Pancreas (tissue), 10 donors: ENCODE results near the gene SASH1. TPM values are rescaled to one million over a fixed set of nuclear protein-coding genes. Genes with fewer than 3 reads are reported as not detected.

ENCODE experiments used
- ATAC-seq, 4 donors: fragments of 200-7000 bp; cut with Tn5 transposase; one replicate each; pipeline versions ENCODE4 v1.8.0 to v1.9.1; 2020; ENCODE audit warnings: mild to moderate bottlenecking in 4 of 4, moderate library complexity in 4 of 4
- DNase-seq, 6 donors: peaks; one replicate each; pipeline ENCODE4 v3.0.0-alpha.2; 2020
- FAIRE-seq: peaks from 2 replicates; lab custom pipeline; 2012; peaks lifted over from hg19 to GRCh38; lab: Jason Lieb, UNC
- H3K27ac ChIP-seq, 4 donors: fragments of 200-600 bp; sonication (generic); 1 replicate in 3 of 4; 2 replicates in 1 of 4; pipeline versions ENCODE4 v1.5.0 to v1.8.0; 2020
- H3K27me3 ChIP-seq, 4 donors: fragments of 200-600 bp; one replicate each; pipeline ENCODE4 v1.8.0; 2021
- H3K36me3 ChIP-seq, 3 donors: fragments of 200-600 bp; sonication (generic) in 1 of 3; one replicate each; pipeline versions ENCODE4 v1.5.0 to v1.8.0; 2020 to 2021
- H3K4me1 ChIP-seq, 3 donors: fragments of 200-600 bp; one replicate each; pipeline ENCODE4 v1.8.0; 2021
- H3K4me3 ChIP-seq, 4 donors: fragments of 200-600 bp; sonication (generic) in 2 of 4; one replicate each; pipeline versions ENCODE4 v1.5.0 to v1.8.0; 2020 to 2021
- H3K9me3 ChIP-seq, 4 donors: fragments of 200-600 bp; one replicate each; pipeline ENCODE4 v1.8.0; 2021
- CTCF ChIP-seq, 4 donors: fragments of 200-600 bp; sonication (generic) in 3 of 4; IDR thresholded peaks; one replicate each; pipeline versions ENCODE4 v1.5.0 to v1.8.0; 2021; ENCODE audit warnings: antibody characterized with exemption in 4 of 4
- WGBS, 2 donors: extraction: QIAGEN DNeasy Blood & Tissue Kit; methylation state at CpG; one replicate each; pipeline ENCODE4 v1.1.7; 2013; 5-methylcytosine and 5-hydroxymethylcytosine counted together
- intact Hi-C, 3 donors: fragments of 100-400 bp; cut with DNase I; formaldehyde crosslinking; loops; one replicate each; pipeline versions ENCODE4 v1.11.1 to v1.14.2; 2022
- polyA plus RNA-seq, 2 donors: library from polyadenylated mRNA; stranded (reverse); fragments of 200-250 nt; gene quantifications; one replicate each; pipeline ENCODE4 v1.2.3, GENCODE V29; 2013
- total RNA-seq, 6 donors: library from RNA; stranded (reverse); fragmentation: NEBNext Ultra II Directional in 4 of 6; extraction: Animal tissue kit (Norgen Biotek cat#: 25700) in 4 of 6; gene quantifications; one replicate each; pipeline versions ENCODE4 v1.2.1 to v1.2.4, GENCODE V29; 2021 to 2023
- donor health status: healthy with polysubstance abuse.
- donor health status: DM: no; HTN: no; CAD: no; lungs with moderate emphysema.
- donor health status: DM: no; HTN: no; CAD: no.
- donor health status: control.
- donor health status: control.
- donor health status: Bipolar disorder and iron deficiency.
- donor health status: DM: yes; HTN: yes; CAD: no.
- donor health status: DM: no; HTN: no; CAD: no.
- donor health status: DM: no; HTN: no; CAD: no.
- donor health status: DM: yes; HTN: yes; CAD: no.

The SASH1 gene
- total and polyA plus RNA-seq, 8 donors: 5.1 to 15.3 (median 8.9) TPM

- intact Hi-C loops: no loop called here
- no peak for DNase-seq
- no peak for ATAC-seq
- no peak overlapping the region for H3K4me3 ChIP-seq
- no peaks in the 10 kb centered on the region for H3K9me3 ChIP-seq
- 75 to 84% methylated on average over 1 of the region's 1 CpG for WGBS, 2 donors
- H3K4me1 ChIP-seq: no peaks in the 10 kb centered on the region
- H3K27ac ChIP-seq: no peak overlapping the region
- no peaks in the 10 kb centered on the region for H3K36me3 ChIP-seq
- no peaks in the 10 kb centered on the region for H3K27me3 ChIP-seq
- no peak for TF ChIP-seq CTCF (IDR thresholded peaks at IDR 0.05)
- no peak for FAIRE-seq
These were observed 45.9 kb upstream of the SASH1 start for GRCh38 chr6:148296771-148297170.

GRCh38 chr6:148298683-148299082 lies 44.0 kb upstream of the SASH1 start:
- intact Hi-C loops: no loop called here
- no peak for TF ChIP-seq CTCF (IDR thresholded peaks at IDR 0.05)
- Histone ChIP-seq H3K4me3 (no peak overlapping the region), H3K27me3 (no peaks in the 10 kb centered on the region), H3K4me1 (no peaks in the 10 kb centered on the region), H3K27ac (no peak overlapping the region), H3K9me3 (no peaks in the 10 kb centered on the region), H3K36me3 (no peaks in the 10 kb centered on the region)
- FAIRE-seq (no peak), DNase-seq (no peak), ATAC-seq (no peak)

- H3K4me3 ChIP-seq: no peak overlapping the region
- intact Hi-C loops: no loop called here
- ATAC-seq (no peak), DNase-seq (no peak), FAIRE-seq (no peak)
- no peaks in the 10 kb centered on the region for H3K4me1 ChIP-seq
- no peak for TF ChIP-seq CTCF (IDR thresholded peaks at IDR 0.05)
- H3K36me3 ChIP-seq: no peaks in the 10 kb centered on the region
- H3K9me3 ChIP-seq: no peaks in the 10 kb centered on the region
- H3K27me3 ChIP-seq: no peaks in the 10 kb centered on the region
- WGBS, 2 donors: 90 to 99% methylated on average over 5 of the region's 5 CpGs
- no peak overlapping the region for H3K27ac ChIP-seq
These were observed 39.0 kb upstream of the SASH1 start for GRCh38 chr6:148303616-148304015.

GRCh38 chr6:148304976-148305375 lies 37.7 kb upstream of the SASH1 start:
- no peak overlapping the region for H3K27ac ChIP-seq
- intact Hi-C loops: no loop called here
- FAIRE-seq (no peak), DNase-seq (no peak), ATAC-seq (no peak)
- no peaks in the 10 kb centered on the region for H3K4me1 ChIP-seq
- 70 to 77% methylated on average over 7 of the region's 7 CpGs for WGBS, 2 donors
- TF ChIP-seq CTCF (IDR thresholded peaks at IDR 0.05): no peak
- H3K9me3 ChIP-seq: no peaks in the 10 kb centered on the region
- no peak overlapping the region for H3K4me3 ChIP-seq
- H3K27me3 ChIP-seq: no peaks in the 10 kb centered on the region
- H3K36me3 ChIP-seq: no peaks in the 10 kb centered on the region

- FAIRE-seq: no peak
- H3K27ac ChIP-seq: no peak overlapping the region
These were observed 36.4 kb upstream of the SASH1 start for GRCh38 chr6:148306286-148306685.

More at GRCh38 chr6:148306286-148306685, 36.4 kb upstream of the SASH1 start:
- no peaks in the 10 kb centered on the region for H3K4me1 ChIP-seq
- DNase-seq (no peak), ATAC-seq (no peak)
- no peak overlapping the region for H3K4me3 ChIP-seq
- intact Hi-C loops: no loop called here
- no peaks in the 10 kb centered on the region for H3K27me3 ChIP-seq
- 97 to 100% methylated on average over 2 of the region's 2 CpGs for WGBS, 2 donors
- no peaks in the 10 kb centered on the region for H3K9me3 ChIP-seq
- no peaks in the 10 kb centered on the region for H3K36me3 ChIP-seq
- TF ChIP-seq CTCF (IDR thresholded peaks at IDR 0.05): no peak
